HG03108 (cell line): ENCODE data around the gene VPREB3.
A peak's percentile ranks its signal among the peaks of the same experiment; 100 is the strongest.

Experiments used
- ATAC-seq: cut with Tn5 transposase; IDR thresholded peaks from one replicate; pipeline ENCODE4 v1.9.1; 2021; ENCODE audit warnings: moderate library complexity; ENCODE audit not compliant: unreplicated experiment

The VPREB3 gene

GRCh38 chr22:23767673-23768548, 13.7 kb upstream of the VPREB3 start, which contains the start of gene CHCHD10:
Gene CHCHD10 (minus strand): TSS chr22:23767972. CDS start chr22:23767874, 98 bp downstream.
- peak; percentile 40 for ATAC-seq

DNA sequence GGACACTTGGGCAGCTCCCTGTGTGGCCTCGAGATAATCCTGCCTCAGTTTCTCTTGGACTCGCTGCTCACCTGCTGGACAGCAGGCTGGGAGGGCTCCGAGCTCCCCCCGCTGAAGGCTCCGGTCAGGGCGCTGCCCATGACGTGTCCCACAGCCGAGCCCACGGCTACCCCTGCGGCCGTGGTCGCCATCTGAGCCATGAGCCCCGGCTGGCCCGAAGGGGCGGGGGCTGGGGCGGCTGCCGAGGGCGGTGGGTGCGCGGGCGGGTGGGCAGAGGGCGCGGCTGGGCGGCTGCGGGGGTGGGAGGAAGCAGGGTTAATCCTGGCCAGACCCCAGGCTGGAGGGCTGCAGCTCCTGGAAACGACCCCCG, 13.1 kb upstream of the VPREB3 start:
- ATAC-seq = no peak

DNA sequence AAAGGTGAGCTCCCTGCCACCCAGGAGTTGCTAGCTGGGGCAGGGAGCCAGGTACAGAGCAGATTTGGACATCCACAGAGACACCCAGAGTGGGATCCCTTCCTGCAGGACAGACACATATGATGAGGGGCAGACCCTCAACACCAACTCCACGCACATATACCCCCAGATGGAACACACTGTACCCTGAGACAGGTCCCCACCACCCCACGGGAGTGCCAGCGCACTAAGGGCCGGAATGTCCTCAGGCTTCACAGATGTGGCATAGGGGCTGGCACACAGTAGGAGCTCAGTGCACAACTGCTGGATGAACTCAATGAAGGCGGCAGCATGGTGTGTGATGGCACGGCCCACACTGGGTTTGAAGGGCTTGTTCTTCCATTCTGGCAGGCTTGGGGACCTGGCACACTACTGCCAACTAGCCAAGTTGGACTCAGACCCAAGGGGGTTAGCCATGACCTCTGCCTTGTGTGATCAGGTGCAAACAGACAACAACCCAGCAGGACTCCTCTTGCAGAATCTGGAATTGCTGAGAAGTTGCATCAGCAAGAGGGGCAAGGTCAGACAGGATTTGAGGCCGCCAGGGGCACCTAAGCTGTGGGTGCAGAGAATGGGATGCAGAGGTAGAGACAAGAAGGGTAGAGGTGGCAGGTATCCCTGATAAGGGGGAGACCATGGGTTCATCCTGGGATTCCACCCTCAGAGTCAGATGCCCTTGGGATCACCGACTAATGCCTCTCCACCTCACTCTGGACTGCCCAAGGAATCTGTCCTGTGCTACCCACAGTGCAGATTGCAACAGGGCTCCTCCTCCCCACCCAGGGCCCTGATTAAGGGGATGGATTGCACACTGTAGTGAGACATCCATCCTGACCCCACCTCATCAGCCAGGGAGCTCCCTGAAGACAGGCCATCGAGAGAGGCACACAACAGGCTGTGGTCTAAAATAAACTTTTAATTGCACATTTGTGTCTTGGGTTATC, 11.0 kb upstream of the VPREB3 start:
- no peak for ATAC-seq

DNA sequence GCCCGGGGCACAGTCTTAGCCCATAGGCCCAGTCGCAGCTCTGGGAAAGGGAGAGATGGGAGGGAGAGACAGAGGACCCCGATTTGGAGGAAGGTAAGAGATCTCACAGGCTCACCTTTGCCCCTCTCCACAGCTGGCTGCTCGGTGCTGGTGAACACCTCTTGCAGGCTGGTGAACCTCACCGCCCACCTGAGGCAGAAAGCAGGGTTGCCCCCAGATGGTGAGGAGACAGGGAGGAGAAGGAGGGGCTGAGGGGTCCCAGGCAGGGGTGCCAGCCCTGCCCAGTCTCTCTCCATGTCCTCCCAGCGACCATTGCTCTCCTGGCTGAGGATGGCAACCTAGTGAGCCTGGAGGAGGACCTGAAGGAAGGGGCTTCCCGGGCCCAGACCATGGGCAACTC, 9.7 kb upstream of the VPREB3 start:
- no peak for ATAC-seq

DNA sequence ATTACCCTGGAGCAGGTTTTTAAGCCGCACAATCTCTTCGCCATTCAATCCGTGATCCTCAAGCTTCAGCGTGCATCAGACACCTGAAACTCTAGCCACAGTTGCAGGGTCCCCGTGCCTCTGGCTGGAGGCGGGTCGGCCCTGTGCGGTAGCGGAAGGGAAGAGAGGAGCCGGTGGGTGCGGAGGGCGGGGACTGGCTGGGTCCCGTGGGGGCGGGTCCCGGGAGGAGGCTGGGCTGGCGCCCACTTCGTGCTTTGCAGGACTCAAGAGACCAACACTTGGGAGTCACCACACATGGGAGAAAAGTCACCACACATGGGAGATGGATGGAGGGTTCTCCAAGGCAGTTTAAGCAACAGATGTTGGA, 9.3 kb upstream of the VPREB3 start:
- no peak for ATAC-seq

DNA sequence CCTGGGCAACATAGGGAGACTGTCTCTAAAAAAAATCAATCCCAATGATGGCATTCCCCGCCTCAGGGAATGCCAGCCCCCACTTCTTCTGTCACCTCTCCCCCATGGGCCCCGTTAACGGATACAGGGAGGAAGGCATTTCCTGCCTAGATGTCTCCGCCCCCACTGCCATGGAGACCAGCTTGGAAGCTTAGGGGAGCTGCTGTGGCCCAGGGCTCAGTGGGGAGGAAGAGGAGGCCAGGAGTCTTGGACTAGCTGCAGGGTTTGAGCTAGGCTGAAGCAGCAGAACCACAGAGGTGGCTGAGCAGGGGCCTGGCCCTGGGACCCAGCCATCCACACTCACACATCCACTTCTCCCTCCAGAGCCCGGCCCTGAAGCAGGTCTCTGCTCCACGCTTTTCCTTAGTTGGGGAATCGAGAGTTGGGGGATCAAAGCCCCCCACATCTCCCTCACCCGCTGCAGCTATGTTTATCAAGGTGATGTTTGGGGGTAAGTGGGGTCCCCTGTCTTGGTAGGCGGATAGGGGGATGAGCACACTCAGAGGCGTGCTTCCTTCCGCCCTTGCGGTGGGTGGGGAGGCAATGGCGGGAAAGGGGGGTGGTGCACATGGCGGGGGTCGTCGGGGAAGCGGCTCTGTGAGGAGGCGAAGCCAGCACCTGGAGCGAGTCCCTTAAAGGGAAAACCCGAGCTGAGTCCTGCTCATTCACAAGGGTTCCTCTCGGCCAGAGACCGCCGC, 8.8 kb upstream of the VPREB3 start, which contains the start of gene C22orf15:
C22orf15 (plus strand) TSS at position 149 of the 737 bp plus-strand sequence; CDS start at position 466, 317 bp downstream.
- no peak for ATAC-seq

DNA sequence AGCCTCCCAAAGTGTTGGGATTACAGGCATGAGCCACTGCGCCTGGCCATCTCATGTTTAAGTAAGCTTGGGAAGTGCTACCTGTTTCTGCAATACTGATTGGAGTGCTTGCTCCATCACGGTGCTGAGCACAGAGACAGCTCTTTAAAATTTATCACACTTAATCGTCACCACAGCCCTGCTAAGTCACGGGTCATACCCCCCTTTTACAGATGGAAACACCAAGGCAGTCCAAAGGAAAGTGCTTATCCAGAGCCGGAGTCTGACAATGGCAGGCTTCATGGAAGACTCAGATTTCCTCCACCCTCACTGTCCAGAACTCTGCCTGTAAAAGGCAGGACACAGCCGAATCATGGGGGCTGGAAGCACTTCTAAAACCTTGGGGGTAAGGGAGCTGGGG, 5.8 kb upstream of the VPREB3 start:
- no peak for ATAC-seq

DNA sequence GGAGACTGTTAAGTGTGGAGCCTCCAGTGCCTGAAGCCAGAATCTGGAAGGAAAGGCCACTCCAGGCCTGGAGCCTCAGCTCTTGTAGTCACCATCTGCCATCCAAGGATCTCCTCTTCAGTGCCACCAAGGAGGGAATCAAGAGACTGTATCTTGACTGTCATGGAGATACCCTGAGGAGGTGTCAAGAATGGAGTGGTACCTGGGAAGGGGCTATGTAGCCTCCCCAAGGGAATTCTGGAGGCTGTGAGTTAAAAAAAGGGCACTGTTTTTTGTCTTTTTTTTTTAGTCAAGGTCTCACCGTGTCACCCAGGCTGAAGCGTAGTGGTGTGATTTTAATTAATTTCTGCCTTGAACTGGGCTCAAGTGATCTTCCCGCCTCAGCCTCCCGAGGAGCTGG, 5.3 kb upstream of the VPREB3 start:
- ATAC-seq = no peak

DNA sequence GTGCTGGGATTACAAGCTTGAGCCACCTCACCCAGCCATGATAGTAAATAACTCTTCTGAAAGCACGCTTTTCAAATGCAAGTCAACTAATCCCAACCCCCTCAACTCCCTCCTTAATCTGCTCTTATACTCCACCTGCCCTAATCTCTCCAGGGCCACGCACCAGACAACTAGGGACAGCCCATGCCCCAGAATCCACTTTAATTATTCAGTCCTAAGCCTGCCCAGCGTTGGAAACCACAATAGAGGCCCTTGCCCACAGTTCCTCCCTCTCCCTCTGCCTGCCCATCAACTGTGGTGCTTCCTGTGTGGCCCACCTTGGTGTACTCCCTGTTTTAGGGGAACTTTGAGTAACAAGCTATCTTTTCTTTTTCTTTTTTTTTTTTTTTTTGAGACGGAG, 2.7 kb upstream of the VPREB3 start:
- ATAC-seq = no peak

DNA sequence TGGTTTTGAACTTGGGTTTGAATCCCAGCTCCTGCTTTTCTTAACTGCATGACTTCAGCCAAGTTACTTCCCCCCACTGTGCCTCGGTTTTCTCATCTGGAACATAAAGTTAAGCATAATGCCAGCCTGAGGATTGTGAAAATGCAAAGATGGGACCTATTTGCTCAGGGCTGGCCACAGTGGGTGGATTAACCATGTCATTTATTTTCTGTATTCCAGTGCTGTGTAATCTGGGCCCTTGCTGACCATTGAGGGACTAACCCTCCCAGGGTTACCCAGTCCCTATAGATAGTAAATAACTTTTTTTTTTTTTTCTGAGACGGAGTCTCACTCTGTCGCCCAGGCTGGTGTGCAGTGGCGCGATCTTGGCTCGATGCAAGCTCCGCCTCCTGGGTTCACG, 1.5 kb upstream of the VPREB3 start:
- ATAC-seq = no peak

- no peak for ATAC-seq
Observed at GRCh38 chr22:23754980-23755636, 883 bp upstream of the VPREB3 start.

- no peak for ATAC-seq
Observed at GRCh38 chr22:23753385-23753784, 840 bp downstream of the VPREB3 start.

DNA sequence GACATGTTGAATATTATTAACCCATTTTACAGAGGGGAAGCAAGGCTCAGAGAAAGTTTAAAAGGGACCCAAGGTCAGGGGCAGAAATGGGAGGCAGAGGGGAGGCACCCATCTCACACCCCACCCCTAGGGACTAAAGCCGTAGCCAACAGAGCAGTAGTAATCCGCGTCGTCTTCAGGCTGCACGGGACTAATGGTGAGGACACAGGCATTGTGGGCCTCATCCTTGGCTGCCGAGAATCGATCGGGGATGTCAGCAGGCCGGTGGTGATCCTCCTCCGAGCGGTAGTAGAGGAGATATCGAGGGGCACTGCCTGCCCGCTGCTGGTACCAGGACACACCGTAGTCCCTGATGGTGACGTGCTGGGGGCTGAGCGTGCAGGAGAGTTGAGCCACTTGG, 1.5 kb downstream of the VPREB3 start:
- no peak for ATAC-seq

GRCh38 chr22:23752090-23752691, 2.0 kb downstream of the VPREB3 start:
- no peak for ATAC-seq

- no peak for ATAC-seq
Observed at GRCh38 chr22:23751441-23751996, 2.7 kb downstream of the VPREB3 start.

GRCh38 chr22:23750714-23751440, 3.3 kb downstream of the VPREB3 start, which contains the start of gene ZNF70:
Gene ZNF70 (minus strand): TSS chr22:23751112. CDS start chr22:23745140, 5,972 bp downstream.
- ATAC-seq = peak; percentile 80

GRCh38 chr22:23750367-23750713, 3.9 kb downstream of the VPREB3 start:
- no peak for ATAC-seq

DNA sequence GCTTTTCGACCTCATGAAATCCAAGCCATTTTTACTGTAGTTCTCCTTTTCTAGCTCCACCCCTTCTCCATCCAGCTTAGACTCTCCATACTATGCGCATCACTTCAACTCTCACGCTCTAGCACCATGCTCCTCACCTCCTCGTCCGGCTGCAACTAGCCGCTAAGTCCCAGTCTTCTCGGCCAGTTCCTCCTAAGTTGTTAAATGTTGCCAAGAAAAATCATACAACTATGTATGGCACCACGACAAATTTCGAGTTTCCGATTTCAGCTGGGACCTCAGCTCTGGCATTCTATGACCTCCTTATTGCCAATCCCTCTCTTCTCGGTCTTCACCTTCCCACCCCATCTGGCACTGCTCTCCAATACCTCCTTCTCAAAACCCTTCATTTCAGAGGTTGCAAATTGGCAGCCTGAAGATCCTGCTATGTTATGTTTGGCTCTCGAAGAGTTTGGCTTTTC, 4.4 kb downstream of the VPREB3 start:
- ATAC-seq = no peak

DNA sequence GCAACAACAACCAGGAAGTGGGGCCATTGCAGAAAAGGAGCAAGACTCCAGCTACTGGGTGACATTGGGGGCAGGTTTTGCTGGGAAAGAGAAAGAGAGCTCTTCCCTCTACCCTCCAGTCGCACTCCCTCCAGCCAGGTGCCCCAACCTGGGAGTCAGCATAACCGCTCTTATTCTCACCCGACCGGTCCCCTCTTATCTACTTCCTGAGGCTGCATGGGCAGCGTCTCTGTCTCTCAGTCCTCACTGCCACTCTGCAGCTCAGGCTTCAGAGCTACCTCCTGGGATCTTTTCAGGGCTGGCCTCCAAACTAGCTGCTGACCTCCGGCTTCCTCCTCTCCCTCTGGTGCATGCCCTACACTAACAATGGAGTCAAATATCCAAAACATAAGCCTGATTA, 8.4 kb downstream of the VPREB3 start:
- no peak for ATAC-seq
